Measurements from ENCODE around the gene GALNT11.

DNA sequence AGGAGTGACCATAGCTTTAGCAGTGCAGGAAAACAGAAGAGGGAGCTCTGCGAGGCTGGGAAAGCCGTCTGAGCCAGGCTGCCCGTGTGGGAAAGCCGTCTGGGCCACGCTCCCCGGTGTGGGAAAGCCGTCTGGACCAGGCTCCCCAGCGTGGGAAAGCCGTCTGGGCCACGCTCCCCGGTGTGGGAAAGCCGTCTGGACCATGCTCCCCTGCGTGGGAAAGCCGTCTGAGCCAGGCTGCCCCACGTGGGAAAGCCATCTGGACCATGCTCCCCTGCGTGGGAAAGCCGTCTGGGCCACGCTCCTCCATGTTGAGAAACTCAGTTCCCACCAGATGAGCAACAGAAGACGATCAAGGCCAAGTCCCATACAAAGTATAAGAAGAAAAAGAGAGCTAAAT is 101.8 kb downstream of the GALNT11 start:
- TF ChIP-seq, protein P1, sequence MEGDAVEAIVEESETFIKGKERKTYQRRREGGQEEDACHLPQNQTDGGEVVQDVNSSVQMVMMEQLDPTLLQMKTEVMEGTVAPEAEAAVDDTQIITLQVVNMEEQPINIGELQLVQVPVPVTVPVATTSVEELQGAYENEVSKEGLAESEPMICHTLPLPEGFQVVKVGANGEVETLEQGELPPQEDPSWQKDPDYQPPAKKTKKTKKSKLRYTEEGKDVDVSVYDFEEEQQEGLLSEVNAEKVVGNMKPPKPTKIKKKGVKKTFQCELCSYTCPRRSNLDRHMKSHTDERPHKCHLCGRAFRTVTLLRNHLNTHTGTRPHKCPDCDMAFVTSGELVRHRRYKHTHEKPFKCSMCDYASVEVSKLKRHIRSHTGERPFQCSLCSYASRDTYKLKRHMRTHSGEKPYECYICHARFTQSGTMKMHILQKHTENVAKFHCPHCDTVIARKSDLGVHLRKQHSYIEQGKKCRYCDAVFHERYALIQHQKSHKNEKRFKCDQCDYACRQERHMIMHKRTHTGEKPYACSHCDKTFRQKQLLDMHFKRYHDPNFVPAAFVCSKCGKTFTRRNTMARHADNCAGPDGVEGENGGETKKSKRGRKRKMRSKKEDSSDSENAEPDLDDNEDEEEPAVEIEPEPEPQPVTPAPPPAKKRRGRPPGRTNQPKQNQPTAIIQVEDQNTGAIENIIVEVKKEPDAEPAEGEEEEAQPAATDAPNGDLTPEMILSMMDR (IDR thresholded peaks at IDR 0.05; ENCODE audit: low read depth, low read length, poor library complexity, severe bottlenecking), result no peak
- TF ChIP-seq EZH2phosphoT487 (IDR thresholded peaks at IDR 0.05; ENCODE audit: borderline replicate concordance, low read length), result no peak

All from DOHH2 (cell line).